ENCODE data around the gene TBC1D8.
A peak's percentile ranks its signal among the peaks of the same experiment; 100 is the strongest.

TBC1D8 gene

DNA sequence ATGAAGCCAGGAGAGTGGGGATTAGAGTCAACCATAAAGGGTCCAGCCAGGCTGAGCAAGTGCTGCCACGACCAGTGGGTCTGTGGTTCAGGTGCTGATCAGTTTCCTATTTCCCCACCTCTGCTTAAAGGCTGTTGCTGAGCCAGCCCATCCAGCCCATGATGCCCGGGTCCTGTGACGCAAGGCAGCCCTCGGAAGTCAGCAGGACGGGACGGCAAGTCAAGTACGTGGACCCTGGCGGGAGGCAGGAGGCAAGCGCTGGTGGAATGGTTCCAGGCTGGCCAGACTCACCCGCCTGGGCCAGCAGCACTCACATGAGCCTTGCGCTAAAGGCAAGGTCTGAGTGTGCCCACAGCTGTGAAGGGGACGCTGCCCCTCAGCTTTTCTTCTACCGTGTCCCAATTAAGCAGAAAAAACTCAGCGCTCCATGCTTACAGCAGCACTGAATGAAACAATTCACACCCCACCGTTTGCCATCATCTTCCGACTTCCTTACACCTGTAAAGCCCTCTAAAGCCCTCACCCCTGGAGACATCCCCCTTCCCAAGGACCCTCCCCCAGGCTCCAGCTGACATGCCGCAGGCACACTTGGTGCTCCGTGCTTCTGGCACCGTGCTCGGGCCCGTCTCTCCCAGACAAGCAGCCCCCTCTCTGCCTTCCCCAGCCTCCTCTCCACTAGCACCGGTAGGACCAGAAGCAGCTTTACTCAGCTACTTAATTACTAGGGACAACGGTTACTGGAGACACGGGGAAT lies 160.4 kb downstream of the TBC1D8 start:
- TF ChIP-seq CTCF (conservative IDR thresholded peaks at IDR 0.05; ENCODE audit: control insufficient read depth, insufficient read depth, low read depth, low read length): no peak
- H3K4me3 ChIP-seq (ENCODE audit: control insufficient read depth, low read depth, low read length): no peak overlapping the region
- no peak for DNase-seq (ENCODE audit: low read depth)

- DNase-seq (ENCODE audit: low read depth): no peak
- no peak for TF ChIP-seq CTCF (conservative IDR thresholded peaks at IDR 0.05; ENCODE audit: control insufficient read depth, insufficient read depth, low read depth, low read length)
- no peak overlapping the region for H3K4me3 ChIP-seq (ENCODE audit: control insufficient read depth, low read depth, low read length)
These were observed 161.0 kb downstream of the TBC1D8 start for GRCh38 chr2:100990166-100990565.

DNA sequence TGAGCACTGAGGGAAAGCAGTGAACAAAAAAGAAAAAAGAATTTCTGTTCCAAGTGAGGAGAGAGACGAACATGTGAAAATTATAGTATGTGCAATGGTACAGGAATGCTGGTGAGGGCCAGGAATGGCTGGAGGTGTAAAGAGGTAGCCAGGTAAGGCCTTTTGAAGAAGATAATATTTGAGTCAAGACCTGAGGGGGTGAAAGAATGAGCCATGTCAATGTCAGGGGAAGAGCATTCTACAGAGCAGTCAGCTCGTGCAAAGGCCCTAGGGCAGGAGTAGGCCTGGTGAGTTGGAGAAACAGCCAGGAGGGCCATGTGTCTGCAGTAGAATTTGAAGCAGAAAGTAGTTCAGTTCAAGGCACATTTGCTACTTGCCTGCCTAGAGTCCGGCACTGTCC lies 161.5 kb downstream of the TBC1D8 start:
- no peak for DNase-seq (ENCODE audit: low read depth)
- H3K4me3 ChIP-seq (ENCODE audit: control insufficient read depth, low read depth, low read length): no peak overlapping the region
- TF ChIP-seq CTCF (conservative IDR thresholded peaks at IDR 0.05; ENCODE audit: control insufficient read depth, insufficient read depth, low read depth, low read length): no peak

DNA sequence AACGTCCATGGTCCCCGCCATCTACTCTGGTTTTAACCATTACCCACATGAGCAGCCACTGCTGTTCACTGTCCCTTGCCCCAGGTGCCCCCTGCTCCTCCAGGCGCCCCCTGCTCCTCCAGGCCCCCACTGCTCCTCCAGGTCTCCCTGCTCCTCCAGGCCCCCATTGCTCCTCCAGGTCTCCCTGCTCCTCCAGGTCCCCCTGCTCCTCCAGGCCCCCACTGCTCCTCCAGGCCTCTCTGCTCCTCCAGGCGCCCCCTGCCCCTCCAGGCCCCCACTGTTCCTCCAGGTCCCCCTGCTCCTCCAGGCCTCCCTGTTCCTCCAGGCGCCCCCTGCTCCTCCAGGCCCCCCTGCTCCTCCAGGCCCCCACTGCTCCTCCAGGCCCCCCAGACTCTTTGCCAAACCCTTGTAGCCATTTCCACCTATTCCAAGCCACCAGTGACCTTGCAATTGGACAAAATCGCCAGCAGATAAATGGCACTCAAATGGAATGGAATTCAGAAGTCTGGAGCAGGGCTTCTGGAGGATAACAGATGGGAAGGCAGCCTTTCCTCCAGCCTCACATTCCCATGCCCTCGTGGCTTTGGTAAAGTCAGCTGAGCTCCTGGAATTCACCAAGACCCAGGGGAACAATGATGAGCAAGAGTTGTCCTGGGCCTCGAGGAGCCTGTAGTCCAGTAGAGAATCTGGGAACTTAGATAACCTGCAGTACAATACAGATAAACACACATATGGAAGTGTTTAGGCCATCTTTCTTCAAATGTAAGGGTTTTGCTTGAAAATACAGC lies 162.4 kb downstream of the TBC1D8 start:
- no peak overlapping the region for H3K4me3 ChIP-seq (ENCODE audit: control insufficient read depth, low read depth, low read length)
- peak; percentile 77 for DNase-seq (ENCODE audit: low read depth)
- no peak for TF ChIP-seq CTCF (conservative IDR thresholded peaks at IDR 0.05; ENCODE audit: control insufficient read depth, insufficient read depth, low read depth, low read length)

DNA sequence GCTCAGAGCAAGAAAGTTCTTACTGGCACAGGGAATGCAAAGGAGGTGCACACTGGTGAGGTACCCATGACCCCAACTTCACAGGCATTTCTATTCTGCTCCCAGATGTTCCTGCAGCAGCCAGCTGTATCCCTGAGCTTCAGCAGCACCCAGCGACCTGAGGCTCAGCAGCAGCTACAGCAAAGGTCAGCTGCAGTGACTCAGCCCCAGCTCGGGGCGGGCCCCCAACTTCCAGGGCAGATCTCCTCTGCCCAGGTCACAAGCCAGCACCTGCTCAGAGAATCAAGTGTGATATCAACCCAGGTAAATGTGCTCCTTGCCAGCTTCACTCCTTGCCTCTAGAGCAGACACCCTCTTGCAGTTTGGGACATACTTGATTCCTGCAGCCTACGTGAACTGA lies 163.2 kb downstream of the TBC1D8 start:
- no peak for DNase-seq (ENCODE audit: low read depth)
- no peak for TF ChIP-seq CTCF (conservative IDR thresholded peaks at IDR 0.05; ENCODE audit: control insufficient read depth, insufficient read depth, low read depth, low read length)

DNA sequence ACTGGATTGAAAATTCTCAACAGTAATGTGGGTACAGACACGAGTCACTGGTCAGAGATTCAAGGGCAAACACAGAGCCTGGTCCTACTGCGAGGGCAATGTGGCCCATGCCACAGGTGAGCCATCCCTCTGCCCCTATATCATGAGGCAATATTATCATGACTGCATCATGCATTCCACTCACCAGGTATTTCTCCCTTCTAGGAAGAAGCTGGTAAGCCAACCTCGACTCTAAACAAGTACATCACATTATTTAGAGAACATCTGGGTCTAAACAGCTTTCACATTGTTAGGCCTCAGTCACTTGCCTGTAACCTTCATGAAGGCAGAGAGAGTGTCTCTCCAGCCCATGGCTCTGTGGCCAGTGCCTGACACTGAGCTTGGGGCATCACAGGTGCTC lies 163.6 kb downstream of the TBC1D8 start:
- DNase-seq (ENCODE audit: low read depth): no peak
- no peak overlapping the region for H3K4me3 ChIP-seq (ENCODE audit: control insufficient read depth, low read depth, low read length)
- TF ChIP-seq CTCF (conservative IDR thresholded peaks at IDR 0.05; ENCODE audit: control insufficient read depth, insufficient read depth, low read depth, low read length): no peak

More for the DNA sequence above, 163.2 kb downstream of the TBC1D8 start:
- H3K4me3 ChIP-seq (ENCODE audit: control insufficient read depth, low read depth, low read length): no peak overlapping the region
